ENCODE data around the gene SNTA1.
A peak's percentile ranks its signal among the peaks of the same experiment; 100 is the strongest.
"Not testable (repeated sequence)": the region's sequence is repeated elsewhere in the genome, so short reads cannot be mapped to it uniquely, and the experiment has no call there.

The SNTA1 gene

GRCh38 chr20:33459599-33459998, 16.0 kb upstream of the SNTA1 start:
- Histone ChIP-seq H3K27ac (no peak overlapping the region), H3K9ac (no peak overlapping the region), H2AFZ (ENCODE audit: low read depth) (no peak overlapping the region), H3K27me3 (ENCODE audit: insufficient read depth, low read depth) (no peaks in the 10 kb centered on the region), H3K79me2 (ENCODE audit: insufficient read depth, low read depth) (no peaks in the 10 kb centered on the region), H3K4me2 (no peak overlapping the region), H4K20me1 (ENCODE audit: insufficient read depth) (no peaks in the 10 kb centered on the region), H3K36me3 (ENCODE audit: insufficient read depth) (no peaks in the 10 kb centered on the region), H3K4me1 (ENCODE audit: low read depth, poor library complexity, severe bottlenecking) (peaks cover 13% of the 10 kb centered on the region), H3K4me3 (IDR thresholded peaks at IDR 0.05; ENCODE audit: insufficient read depth, low read depth, low read length) (no peak overlapping the region)
- no peak for TF ChIP-seq CTCF (conservative IDR thresholded peaks at IDR 0.05; ENCODE audit: low read depth, low read length)

GRCh38 chr20:33456916-33457642, 13.5 kb upstream of the SNTA1 start:
- peaks cover 13% of the 10 kb centered on the region for H3K4me1 ChIP-seq (ENCODE audit: low read depth, poor library complexity, severe bottlenecking)
- H3K79me2 ChIP-seq (ENCODE audit: insufficient read depth, low read depth); H3K9ac ChIP-seq; H3K36me3 ChIP-seq (ENCODE audit: insufficient read depth); H3K27ac ChIP-seq; H2AFZ ChIP-seq (ENCODE audit: low read depth); H3K4me2 ChIP-seq; H3K27me3 ChIP-seq (ENCODE audit: insufficient read depth, low read depth); H4K20me1 ChIP-seq (ENCODE audit: insufficient read depth); H3K4me3 ChIP-seq (IDR thresholded peaks at IDR 0.05; ENCODE audit: insufficient read depth, low read depth, low read length): not testable (repeated sequence)
- TF ChIP-seq CTCF (conservative IDR thresholded peaks at IDR 0.05; ENCODE audit: low read depth, low read length) = peak; percentile 97

- Histone ChIP-seq H2AFZ (ENCODE audit: low read depth) (no peak overlapping the region), H3K27ac (no peak overlapping the region), H3K79me2 (ENCODE audit: insufficient read depth, low read depth) (no peaks in the 10 kb centered on the region)
Measured at GRCh38 chr20:33450867-33451266, 7.3 kb upstream of the SNTA1 start.

GRCh38 chr20:33445881-33446625, 2.5 kb upstream of the SNTA1 start:
- H3K36me3 ChIP-seq (ENCODE audit: insufficient read depth) = no peaks in the 10 kb centered on the region
- no peak for TF ChIP-seq CTCF (conservative IDR thresholded peaks at IDR 0.05; ENCODE audit: low read depth, low read length)
- H3K9ac ChIP-seq = no peak overlapping the region
- H3K4me1 ChIP-seq (ENCODE audit: low read depth, poor library complexity, severe bottlenecking) = peaks cover 10% of the 10 kb centered on the region
- H3K4me3 ChIP-seq (IDR thresholded peaks at IDR 0.05; ENCODE audit: insufficient read depth, low read depth, low read length) = no peak overlapping the region
- no peak overlapping the region for H3K4me2 ChIP-seq
- peaks cover 2% of the 10 kb centered on the region; the same call in 1 of the 2 replicates for H3K27me3 ChIP-seq (ENCODE audit: insufficient read depth, low read depth)
- H2AFZ ChIP-seq (ENCODE audit: low read depth) = no peak overlapping the region
- H4K20me1 ChIP-seq (ENCODE audit: insufficient read depth) = no peaks in the 10 kb centered on the region
- H3K79me2 ChIP-seq (ENCODE audit: insufficient read depth, low read depth) = no peaks in the 10 kb centered on the region
- no peak overlapping the region for H3K27ac ChIP-seq

More at GRCh38 chr20:33450867-33451266, 7.3 kb upstream of the SNTA1 start:
- Histone ChIP-seq H3K4me1 (ENCODE audit: low read depth, poor library complexity, severe bottlenecking) (no peaks in the 10 kb centered on the region), H3K36me3 (ENCODE audit: insufficient read depth) (no peaks in the 10 kb centered on the region), H3K9ac (no peak overlapping the region), H3K4me2 (no peak overlapping the region), H4K20me1 (ENCODE audit: insufficient read depth) (no peaks in the 10 kb centered on the region), H3K27me3 (ENCODE audit: insufficient read depth, low read depth) (no peaks in the 10 kb centered on the region), H3K4me3 (IDR thresholded peaks at IDR 0.05; ENCODE audit: insufficient read depth, low read depth, low read length) (no peak overlapping the region)
- no peak for TF ChIP-seq CTCF (conservative IDR thresholded peaks at IDR 0.05; ENCODE audit: low read depth, low read length)
